ENCODE results near the gene PANK3.
"Not testable (repeated sequence)": the region's sequence is repeated elsewhere in the genome, so short reads cannot be mapped to it uniquely, and the experiment has no call there.

- not testable (repeated sequence) for TF ChIP-seq POLR2AphosphoS5, CTCF, POLR2A, EP300 (IDR thresholded peaks at IDR 0.05)
These were observed 5.0 kb downstream of the PANK3 start for GRCh38 chr5:168574156-168574555.

Data from sigmoid colon (tissue), 4 donors.